ENCODE data around the gene INPP5A. TPM values are rescaled to one million over a fixed set of nuclear protein-coding genes. Genes with fewer than 3 reads are reported as not detected.

Gene INPP5A
- total RNA-seq, 1 donor from 2014 or later: 32.8 TPM

DNA sequence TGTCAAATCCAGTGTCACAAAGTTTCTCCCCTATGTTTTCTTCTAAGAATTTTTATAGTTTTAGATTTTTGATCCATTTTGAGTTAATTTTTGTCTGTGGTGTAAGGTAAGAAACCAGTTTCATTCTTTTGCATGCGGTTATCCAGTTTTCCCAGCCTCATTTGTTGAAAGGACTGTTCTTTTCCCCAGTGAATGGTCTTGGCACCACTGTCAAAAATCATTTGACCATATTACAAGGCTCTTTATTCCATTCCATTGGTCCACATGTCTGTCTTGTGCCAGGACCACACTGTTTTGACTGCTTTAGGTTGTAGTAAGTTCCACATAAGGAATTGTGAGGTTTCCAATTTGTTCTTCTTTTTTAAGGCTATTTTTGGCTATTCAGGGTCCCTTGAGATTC is 64.0 kb downstream of the INPP5A start:
- no peak for DNase-seq

DNA sequence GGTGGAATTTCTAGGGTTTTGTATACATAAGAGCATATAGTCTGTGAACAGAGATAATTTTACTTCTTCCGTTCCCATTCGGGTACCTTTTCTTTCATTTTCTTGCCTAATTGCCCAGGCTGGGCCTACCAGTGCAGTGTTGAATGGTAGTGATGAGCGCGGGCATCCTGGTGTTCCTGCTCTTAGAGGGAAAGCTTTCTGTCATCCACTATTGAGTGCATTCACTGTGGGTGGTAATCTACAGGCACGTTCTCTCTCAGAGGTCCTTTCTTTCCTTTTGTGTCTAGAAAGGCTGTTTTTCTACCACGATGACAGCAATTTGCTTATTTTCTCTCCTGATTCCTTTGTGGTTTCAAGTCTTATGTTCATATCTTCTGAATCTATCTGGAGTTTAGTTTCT is 65.0 kb downstream of the INPP5A start:
- no peak for DNase-seq

DNA sequence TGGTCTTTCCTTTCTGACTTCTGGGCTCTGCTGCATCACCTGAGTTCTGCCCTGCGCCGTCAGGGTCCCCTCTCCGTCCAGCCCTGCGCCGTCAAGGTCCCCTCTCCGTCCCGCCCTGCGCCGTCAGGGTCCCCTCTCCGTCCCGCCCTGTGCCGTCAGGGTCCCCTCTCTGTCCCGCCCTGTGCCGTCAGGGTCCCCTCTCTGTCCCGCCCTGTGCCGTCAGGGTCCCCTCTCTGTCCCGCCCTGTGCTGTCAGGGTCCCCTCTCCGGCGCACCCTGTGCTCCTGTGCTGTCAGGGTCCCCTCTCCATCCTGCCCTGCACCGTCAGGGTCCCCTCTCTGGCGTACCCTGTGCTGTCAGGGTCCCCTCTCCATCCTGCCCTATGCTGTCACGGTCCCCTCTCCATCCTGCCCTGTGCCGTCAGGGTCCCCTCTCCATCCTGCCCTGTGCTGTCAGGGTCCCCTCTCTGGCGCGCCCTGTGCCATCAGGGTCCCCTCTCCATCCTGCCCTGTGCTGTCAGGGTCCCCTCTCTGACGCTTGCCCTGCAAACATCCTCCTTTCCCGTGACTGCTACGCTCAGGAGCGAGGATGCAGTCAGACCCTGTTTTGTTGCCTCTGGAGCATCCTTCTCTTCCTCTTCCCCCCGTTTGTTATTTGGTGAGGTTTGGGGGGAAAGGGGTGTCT is 66.4 kb downstream of the INPP5A start:
- no peak for DNase-seq

DNA sequence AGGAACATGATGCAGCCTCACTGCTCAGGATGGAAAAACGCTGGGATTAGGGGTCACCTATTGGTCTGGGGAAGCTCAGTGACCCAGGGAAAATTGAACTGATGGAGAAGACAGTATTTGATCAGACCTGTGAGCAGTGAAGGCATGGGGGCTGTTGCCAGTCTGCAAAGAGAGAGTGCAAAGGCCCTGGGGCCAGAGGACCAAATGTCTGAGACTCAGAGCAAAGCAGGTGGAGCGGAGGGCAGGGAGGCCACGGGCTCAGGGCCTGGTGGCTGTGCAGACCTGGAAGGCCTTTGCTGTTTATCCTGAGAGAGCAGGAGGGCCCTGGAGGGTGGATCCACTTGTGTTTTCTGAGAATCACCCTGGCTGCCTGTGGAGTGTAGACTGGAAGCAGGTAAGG is 67.1 kb downstream of the INPP5A start:
- DNase-seq: no peak

DNA sequence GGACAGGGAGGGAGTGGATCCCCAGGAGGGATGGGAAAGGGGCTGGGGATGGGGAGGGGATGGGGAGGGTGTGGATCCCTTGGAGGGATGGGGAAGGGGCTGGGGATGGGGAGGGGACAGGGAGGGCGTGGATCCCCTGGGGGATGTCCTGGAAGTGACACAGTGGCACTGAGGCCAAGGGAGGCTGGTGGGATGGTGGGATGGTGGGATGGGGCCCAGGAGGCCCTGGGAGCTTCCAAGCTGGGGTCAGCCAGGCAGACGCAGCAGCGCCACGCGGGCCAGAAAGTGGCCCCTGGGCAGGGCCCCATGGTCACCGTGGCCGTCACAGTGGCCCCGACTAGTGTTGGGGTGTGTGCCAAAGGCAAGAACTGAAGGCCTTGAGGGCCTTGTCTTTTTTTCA is 67.8 kb downstream of the INPP5A start:
- no peak for DNase-seq

DNA sequence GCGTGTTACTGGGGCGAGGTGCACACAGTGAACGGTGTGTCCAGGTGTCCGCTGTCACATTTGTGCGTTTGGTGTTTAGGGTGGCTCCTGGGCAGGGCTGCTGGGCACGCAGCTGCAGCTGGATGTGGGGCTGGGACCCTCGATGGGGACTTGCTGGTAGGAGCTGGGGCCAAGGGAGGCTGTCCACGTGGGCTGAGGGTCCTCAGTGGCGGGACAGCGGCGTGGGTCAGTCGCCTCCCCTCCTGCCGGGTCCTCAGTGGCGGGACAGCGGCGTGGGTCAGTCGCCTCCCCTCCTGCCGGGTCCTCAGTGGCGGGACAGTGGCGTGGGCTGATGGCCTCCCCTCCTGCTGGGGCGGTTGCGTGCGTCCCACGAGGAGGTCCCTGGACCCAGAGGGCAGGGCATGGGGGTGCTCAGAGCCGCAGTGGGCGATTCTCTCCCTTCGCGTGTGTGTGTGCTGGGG is 68.5 kb downstream of the INPP5A start:
- DNase-seq: no peak

DNA sequence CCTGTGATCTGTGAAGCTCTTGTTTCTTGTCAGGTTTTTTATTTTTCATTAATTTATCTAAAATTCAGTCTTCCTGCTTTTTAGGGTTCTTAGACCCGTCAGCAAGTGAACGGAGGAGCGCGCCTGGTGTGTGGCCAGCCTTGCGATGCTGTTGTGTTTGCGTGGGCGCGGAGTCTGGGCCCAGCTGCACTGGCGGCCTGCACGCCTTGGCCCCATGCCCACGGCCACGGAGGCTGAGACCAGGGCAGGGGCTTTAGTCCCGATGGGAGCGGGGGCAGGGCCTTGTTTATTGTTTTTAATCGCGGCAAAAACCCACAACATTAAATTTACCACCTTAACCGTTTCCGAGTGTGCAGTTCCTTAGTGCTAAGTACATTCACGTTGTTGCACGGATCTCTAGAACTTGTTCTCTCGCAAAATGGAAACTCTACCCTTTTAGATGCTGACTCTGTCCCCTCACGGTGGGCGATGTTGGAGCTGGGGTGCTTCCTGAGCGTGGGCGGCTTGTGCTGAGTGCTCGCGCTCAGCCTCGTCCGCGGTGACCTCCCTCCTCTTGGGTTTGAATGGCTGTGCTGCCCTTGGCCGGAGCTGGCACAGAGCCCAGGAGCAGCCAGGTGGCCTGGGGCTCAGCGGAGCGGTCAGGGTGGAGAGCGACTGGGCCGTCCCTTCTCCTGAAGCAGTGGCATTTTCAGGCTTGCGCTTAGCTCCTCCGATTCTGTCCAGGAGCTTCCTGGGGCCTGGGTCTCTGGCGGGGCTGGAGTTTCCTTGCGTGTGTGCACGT is 69.1 kb downstream of the INPP5A start:
- peak; percentile 77 for DNase-seq

DNA sequence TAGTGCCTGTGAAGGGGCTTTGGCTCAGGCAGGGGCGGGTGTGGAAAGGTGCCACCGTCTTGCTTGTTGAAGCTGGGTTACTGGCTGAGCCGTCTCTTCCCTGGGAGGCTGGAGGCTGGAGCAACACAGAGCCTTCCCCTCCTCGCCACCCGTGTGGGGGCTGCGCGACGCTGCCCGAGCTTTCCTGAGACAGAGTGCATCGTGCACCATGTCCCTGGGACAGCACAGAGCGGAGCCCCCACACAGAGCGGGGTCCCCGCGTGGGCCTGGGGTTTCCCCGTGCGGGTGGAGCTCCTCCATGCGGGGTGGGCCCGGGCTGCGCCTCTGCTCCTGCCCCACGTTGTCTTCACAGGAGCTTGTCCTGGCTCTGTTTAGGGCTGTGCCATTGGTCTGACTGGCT is 69.9 kb downstream of the INPP5A start:
- no peak for DNase-seq

DNA sequence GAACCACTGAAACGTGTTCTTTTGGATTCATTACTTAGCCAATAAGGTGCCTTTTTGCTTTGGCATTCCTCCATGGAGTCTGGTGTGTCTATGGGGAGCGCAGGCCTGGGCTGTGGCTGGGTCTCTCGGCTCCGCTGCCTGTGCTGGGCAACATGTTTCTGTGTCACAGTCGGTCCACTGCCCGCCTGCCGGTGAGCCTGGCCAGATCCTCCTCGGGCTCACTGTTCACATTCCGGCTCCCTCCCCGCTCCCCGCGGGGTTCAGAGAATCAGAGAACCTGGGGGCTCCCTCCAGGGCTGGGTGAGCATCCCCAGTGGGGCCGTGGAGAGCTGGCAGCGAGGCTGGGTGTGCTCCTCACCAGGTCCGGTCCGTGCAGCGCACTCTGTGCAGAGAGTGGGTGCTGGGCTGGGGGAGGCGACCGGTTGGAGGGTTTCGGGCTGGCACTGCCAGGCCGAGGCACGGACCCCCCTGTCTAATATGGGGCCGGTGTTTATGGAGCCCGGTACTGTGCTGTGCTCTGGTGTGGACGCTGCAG is 70.4 kb downstream of the INPP5A start:
- no peak for DNase-seq

DNA sequence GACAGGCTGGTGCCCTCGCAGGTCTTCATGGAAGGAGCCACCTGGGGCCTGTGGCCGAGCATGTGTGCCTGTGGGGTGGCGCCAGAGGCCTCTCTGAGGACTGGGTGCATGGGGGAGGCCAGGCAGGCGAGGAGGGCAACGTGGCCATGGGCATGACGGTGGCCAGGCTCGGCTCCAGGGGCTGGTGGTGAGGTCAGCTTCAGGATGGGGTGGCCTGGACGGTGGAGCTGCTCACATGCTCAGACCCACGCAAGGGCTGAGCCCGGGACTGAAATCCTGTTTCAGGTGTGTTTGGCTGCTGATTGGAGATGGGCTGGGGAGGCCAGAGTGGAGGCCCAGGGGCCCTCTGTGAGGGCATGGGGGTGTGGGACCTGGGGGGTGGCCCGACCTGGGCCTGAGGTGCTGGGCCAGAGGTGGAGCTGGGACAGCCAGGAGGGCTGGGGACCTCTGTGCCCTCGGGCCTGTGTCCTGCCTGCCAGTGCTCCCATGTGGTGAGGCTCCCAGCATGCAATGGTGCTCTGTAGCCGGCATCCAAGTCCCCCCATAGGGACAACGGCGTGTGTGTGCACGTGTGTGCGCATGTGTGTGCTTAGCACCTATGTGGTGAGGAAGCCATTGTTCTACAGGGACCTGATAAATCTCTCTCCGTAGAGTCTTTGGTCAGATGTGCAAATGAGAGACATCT is 71.1 kb downstream of the INPP5A start:
- no peak for DNase-seq

DNA sequence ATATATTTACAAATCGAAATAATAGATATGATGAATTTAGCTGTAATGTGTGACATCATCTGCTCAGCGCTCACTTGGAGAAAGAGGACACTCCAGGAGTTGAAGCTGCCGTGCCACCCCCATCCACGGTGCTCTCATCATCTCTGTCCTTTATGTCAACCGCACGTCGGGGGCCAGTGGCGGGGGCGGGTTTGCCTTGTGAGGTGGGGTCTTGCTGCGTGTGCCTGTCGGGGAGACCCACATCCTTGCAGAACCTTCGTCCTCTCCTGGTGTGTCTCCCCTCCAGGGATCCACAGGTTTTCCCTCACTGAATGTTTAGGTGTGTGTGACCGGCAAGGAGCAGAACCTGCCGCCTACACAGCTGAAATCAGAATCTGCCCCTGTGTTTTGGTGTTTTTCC is 71.6 kb downstream of the INPP5A start:
- no peak for DNase-seq

DNA sequence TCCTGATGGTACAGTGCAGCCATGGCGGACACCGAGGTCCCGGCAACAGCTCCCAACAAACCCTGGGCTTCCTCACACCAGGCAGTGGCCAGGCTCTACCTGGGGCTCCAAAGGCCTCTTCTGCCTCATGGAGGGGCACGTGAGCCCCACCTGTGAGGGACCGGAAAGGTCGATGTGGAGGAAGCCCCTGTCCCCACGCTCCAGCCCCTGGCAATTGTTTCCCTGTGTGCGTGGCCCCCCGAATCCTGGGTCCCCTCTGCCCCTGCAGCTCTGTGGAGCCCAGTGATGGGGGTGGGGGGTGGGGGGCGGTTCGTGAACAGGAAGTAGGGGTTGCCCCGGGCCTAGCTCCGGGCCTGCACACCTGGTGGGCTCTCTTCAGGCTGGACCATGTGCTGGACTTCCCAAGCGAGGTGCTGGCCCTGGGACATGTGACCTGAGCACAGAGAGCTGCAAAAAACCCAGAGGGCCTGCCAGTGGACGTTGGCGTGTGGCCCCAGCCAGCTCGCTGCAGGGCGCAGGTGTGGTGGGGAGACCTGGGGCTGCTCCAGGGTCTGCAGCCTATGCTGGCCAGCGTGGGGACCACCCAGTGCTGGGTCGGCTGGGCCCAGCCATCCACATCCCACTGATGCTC is 72.6 kb downstream of the INPP5A start:
- DNase-seq: no peak

DNA sequence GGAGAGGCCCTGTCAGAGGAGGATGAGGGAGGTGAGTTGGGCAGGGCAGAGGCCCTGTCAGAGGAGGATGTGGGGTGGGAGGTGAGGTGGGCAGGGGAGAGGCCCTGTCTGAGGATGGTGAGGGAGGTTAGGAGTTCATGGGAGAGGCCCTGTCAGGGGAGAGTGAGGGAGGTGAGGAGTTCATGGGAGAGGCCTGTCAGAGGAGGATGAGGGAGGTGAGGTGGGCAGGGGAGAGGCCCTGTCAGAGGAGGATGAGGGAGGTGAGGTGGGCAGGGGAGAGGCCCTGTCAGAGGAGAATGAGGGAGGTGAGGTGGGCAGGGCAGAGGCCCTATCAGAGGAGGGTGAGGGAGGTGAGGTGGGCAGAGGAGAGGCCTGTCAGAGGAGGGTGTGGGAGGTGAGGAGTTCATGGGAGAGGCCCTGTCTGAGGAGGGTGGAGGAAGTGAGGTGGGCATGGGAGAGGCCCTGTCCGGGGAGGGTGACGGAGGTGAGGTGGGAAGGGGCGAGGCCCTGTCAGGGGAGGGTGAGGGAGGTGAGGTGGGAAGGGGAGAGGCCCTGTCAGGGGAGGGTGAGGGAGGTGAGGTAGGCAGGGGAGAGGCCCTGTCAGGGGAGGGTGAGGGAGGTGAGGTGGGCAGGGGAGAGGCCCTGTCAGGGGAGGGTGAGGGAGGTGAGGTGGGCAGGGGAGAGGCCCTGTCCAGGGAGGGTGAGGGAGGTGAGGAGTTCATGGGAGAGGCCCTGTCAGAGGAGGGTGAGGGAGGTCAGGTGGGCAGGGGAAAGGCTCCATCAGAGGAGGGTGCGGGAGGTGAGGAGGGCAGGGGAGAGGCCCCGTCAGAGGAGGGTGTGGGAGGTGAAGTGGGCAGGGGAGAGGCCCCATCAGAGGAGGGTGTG is 73.7 kb downstream of the INPP5A start:
- no peak for DNase-seq

DNA sequence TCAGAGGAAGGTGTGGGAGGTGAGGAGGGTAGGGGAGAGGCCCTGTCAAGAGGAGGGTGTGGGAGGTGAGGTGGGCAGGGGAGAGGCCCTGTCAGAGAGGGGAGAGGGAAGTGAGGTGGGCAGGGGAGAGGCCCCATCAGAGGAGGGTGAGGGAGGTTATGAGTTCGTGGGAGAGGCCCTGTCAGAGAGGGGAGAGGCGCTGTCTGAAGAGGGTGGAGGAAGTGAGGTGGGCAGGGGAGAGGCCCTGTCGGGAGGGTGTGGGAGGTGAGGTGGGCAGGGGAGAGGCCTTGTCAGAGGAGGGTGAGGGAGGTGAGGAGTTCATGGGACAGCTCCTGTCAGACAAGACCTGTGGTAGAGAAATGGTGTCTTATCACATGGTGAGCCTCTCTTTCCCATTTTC is 74.4 kb downstream of the INPP5A start:
- DNase-seq: no peak

DNA sequence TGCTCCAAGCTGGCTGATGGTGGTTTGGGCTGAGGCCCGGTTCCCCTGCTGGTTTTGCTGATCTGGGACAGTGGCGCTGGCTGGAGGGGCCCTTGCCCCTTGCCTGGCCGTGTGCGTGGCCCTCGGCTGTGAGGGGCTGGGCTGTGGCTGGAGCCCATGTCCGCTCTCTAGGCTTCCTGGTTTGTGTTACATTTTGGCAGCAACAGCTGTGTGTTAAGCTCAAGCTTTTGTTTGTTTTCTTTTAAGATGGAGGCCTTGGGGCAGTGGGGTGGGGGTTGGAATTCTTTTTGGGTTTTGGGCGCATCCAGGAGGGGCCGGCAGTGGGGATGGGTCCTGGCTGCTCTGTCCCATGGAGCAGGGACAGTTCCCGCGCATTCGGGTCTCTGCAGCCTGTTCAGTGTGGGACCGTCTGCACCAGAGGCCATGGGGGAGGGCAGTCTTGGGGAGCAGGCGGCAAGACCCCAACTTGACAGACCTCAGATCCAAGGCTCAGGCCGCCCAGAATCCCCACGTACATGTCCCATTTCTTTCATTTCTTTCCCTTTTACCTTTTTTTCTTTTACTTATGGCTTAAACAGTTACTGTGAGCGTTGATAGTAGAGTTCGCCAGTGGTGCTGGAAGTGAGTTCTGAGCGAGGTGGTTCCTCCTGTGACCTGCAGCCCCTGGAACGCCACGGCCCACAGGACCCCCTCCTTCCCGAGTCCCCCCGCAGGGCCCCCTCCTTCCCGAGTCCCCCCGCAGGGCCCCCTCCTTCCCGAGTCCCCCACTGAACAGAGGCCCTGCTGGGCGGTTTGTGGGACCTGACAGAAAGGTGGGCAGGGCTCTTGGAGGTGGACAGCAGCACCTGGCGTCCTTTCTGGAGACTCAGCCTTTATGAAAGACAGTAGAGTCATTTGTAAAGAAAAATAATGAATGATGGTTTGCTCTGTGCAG is 75.3 kb downstream of the INPP5A start:
- DNase-seq: no peak

DNA sequence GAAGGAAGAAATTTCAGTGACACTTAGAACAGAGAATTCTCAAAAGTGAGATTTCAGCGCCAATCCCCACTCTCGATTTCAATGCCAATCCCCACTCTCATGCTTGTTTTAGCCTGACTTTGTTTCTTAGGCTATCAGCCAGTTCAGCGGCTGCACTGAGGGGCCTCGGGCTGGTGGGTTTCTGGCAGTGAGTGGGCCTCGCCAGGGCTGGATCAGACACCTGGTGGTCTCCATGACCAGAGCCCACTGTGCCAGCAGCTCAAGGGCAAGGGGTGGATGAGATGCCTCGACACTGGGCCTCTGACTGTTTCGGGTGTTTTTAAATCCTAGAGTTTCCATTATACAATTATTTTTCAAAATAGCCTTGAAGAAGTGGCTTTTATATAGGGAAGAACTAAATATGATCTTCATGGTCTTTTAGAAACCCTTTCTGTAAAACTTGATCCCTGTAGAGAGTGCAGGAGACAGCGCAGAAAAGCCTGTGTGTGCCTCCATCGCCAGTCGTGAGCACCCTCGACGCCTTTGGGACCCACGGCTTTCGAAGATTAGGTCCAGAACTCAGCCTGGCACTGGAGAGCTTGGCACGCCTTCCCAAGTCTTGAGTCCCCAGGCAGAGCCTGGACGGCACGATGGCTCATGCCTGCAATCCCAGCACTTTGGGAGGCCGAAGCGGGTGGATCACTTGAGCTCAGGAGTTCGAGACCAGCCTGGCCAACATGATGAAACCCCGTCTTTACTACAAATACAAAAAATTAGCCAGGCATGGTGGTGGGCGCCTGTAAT is 76.2 kb downstream of the INPP5A start:
- DNase-seq: no peak

DNA sequence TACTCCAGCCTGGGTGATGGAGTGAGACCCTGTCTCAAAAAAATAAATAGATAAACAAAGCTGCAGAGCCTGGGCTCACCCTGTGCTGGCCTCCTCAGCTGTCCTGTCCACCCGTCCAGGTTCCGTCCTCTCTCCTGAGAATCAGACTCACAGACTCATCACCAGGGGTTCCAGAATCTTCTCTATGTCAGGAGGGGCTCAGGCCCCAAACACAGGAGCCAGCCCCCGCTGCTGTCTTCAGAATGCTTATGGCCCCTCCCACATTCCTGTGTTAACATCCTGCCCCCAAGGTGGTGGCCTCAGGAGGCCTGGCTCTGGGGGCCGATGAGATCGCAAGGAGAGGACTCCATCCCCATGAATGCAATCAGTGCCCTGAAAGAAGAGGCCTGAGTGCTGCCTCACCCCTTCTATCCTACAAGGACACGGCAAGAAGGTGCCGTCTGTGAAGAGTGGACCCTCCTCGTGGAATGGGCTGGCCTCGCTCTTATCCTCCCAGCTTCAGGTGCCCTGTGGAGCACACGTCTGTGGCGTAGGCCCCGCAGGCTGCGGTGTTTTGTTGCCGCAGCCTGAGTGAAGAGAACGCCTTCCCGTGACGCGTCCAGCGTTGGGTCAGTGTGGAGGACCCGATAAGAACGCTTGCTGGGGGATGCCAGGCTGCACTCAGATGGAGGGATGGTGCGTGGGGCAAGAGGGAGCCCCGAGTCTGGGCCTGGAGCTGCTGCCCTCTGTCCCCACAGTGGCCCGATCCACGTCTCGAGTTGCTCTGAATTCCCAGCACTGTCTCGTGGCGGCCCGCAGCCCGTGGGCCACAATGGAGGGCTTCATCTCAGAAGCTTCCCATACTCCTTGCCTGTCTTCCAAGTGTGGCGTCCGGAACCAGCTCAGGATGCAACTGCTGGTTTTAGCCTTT is 77.1 kb downstream of the INPP5A start:
- DNase-seq: no peak

DNA sequence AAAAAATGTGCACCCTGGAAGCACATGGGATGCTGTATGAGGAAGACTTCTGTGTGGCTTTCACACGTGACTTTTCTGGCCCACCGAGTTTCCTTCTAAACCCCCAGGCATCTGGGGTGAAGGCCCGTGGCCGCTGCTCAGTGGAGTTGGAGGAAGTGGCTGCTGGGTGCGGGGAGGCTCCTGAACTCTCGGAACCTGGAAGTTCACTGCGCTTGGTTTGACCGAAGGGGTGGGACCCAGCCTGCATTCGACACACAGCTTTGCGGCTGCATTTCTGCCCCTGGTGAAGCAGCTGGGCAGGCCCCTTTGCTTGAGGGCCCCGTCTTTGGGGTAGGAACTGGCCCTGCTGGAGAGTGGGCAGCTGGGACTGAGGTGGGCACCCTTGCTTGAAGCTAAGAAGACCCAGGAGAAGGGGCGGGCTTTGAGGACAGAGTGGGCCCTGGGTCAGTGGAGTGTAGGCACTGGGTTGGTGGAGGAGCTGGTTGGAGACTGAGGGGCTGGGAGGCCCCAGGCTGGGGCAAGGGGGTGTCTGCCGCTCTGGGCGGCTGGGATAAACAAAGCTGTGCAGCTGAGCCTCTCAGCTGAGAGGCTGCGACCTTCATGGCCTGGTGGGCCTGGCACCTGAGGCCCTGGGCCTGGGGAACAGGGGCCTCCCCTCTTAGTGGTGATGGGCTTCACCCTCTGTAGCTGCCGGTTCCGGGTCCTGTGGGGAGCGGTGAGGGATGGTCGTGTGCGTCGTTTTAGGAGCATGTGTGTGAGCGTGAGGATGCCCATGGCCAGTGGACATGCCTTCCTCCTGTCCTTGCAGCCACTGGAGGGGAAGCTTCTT is 78.0 kb downstream of the INPP5A start:
- DNase-seq: no peak
